T follicular helper cell (primary cell): ENCODE results near the gene RARB.

Experiments
- DNase-seq: peaks from one replicate; pipeline ENCODE4 v3.0.0-alpha.2; 2020; ENCODE audit warnings: low read depth

Gene RARB

GRCh38 chr3:25423780-25424588, 4.1 kb upstream of the RARB start:
- DNase-seq, result no peak

- DNase-seq, result no peak
Observed at GRCh38 chr3:25424614-25425013, 3.4 kb upstream of the RARB start.

- DNase-seq, result no peak
Observed at GRCh38 chr3:25426408-25426807, 1.7 kb upstream of the RARB start.

GRCh38 chr3:25427155-25427554, 908 bp upstream of the RARB start:
- DNase-seq, result no peak

- DNase-seq, result no peak
Observed at GRCh38 chr3:25427563-25427941, 511 bp upstream of the RARB start.

- no peak for DNase-seq
Observed at GRCh38 chr3:25428789-25429335, 799 bp downstream of the RARB start.

GRCh38 chr3:25429361-25430286, 1.6 kb downstream of the RARB start:
- no peak for DNase-seq

GRCh38 chr3:25430287-25430934, 2.3 kb downstream of the RARB start:
- no peak for DNase-seq

GRCh38 chr3:25430935-25431770, 3.1 kb downstream of the RARB start:
- DNase-seq, result no peak

- no peak for DNase-seq
Observed at GRCh38 chr3:25432176-25432720, 4.2 kb downstream of the RARB start.

GRCh38 chr3:25433106-25433505, 5.0 kb downstream of the RARB start:
- no peak for DNase-seq

- DNase-seq, result no peak
Observed at GRCh38 chr3:25433868-25434267, 5.8 kb downstream of the RARB start.

GRCh38 chr3:25437953-25438352, 9.9 kb downstream of the RARB start:
- no peak for DNase-seq

GRCh38 chr3:25438791-25439555, 10.9 kb downstream of the RARB start:
- DNase-seq, result no peak

GRCh38 chr3:25441234-25441856, 13.3 kb downstream of the RARB start:
- no peak for DNase-seq

- no peak for DNase-seq
Observed at GRCh38 chr3:25442486-25442885, 14.4 kb downstream of the RARB start.

GRCh38 chr3:25444273-25444672, 16.2 kb downstream of the RARB start:
- DNase-seq, result no peak

GRCh38 chr3:25445731-25446130, 17.7 kb downstream of the RARB start:
- no peak for DNase-seq

GRCh38 chr3:25447285-25447684, 19.2 kb downstream of the RARB start:
- DNase-seq, result no peak

- no peak for DNase-seq
Observed at GRCh38 chr3:25447925-25448324, 19.9 kb downstream of the RARB start.
